ENCODE measurements around the gene ZP1. TPM values are rescaled to one million over a fixed set of nuclear protein-coding genes. Genes with fewer than 3 reads are reported as not detected.
A peak's percentile ranks its signal among the peaks of the same experiment; 100 is the strongest.

The ZP1 gene
- total and polyA plus RNA-seq, 2 of the 4 experiments (the other 2 are of a cell fraction) = 0.18 to 1.6 TPM

GRCh38 chr11:60838132-60838531, 29.2 kb upstream of the ZP1 start:
- Histone ChIP-seq H3K4me1 (ENCODE audit: control insufficient read depth, insufficient read depth, low read length) (peaks cover 11% of the 10 kb centered on the region), H2BK20ac (ENCODE audit: low read depth, low read length) (no peak overlapping the region), H3K14ac (replicated peaks; ENCODE audit: low read depth, low read length) (no peak overlapping the region), H3K9ac (ENCODE audit: low read depth, low read length) (no peak overlapping the region), H2AK5ac (ENCODE audit: low read depth, low read length) (no peak overlapping the region), H3K36me3 (ENCODE audit: control insufficient read depth, insufficient read depth, low read length) (no peaks in the 10 kb centered on the region), H3K23ac (ENCODE audit: low read depth, low read length) (no peak overlapping the region), H2BK5ac (ENCODE audit: low read depth, low read length, poor library complexity, severe bottlenecking) (no peak overlapping the region), H2AFZ (replicated peaks; ENCODE audit: low read length, poor library complexity) (no peak overlapping the region), H3K79me1 (ENCODE audit: low read depth in 1 of 2, low read length in 2 of 2) (peaks cover 0 to 17% of the 10 kb centered on the region in 2 experiments; a peak in 3 of 4 replicates), H3K18ac (ENCODE audit: low read depth, low read length) (no peak overlapping the region), H2BK120ac (ENCODE audit: low read depth, low read length) (no peak overlapping the region), H3K4me3 (ENCODE audit: insufficient read depth, low read depth, low read length) (no peak overlapping the region), H3K9me1 (ENCODE audit: insufficient read depth, low read length) (peaks cover 8% of the 10 kb centered on the region), H4K91ac (ENCODE audit: insufficient read depth, low read depth, low read length) (no peak overlapping the region), H3K27me3 (ENCODE audit: control insufficient read depth, insufficient read depth, low read length) (peaks cover 18% of the 10 kb centered on the region), H4K8ac (ENCODE audit: low read depth in 2 of 2, low read length in 2 of 2) (no peak overlapping the region), H2BK15ac (ENCODE audit: low read depth, low read length) (no peak overlapping the region), H3K9me3 (ENCODE audit: control insufficient read depth, insufficient read depth, low read length) (no peaks in the 10 kb centered on the region), H4K5ac (ENCODE audit: low read depth, low read length) (no peak overlapping the region), H2AK9ac (replicated peaks; ENCODE audit: low read depth, low read length, poor library complexity) (no peak overlapping the region), H3K56ac (ENCODE audit: extremely low read depth, insufficient read depth, low read length) (no peak overlapping the region), H3K4me2 (ENCODE audit: low read depth, low read length) (no peak overlapping the region), H3K4ac (ENCODE audit: low read depth, low read length) (no peak overlapping the region), H3K27ac (ENCODE audit: insufficient read depth, low read length) (no peak overlapping the region), H4K20me1 (ENCODE audit: insufficient read depth, low read length) (no peaks in the 10 kb centered on the region)
- intact Hi-C loops (cut with micrococcal nuclease) = loop anchor here (2.0 kb wide), 1 partner anchor 49 kb away; no protein-coding TSS in a partner anchor
- POLR2A ChIA-PET (ENCODE audit: unreplicated experiment) = no interaction called here
- WGBS, 2 experiments (ENCODE audit: extremely low coverage in 2 of 2, insufficient read length in 1 of 2) = 80% methylated on average over 5 of the region's 7 CpGs; no CpG with 5 or more reads in 1 of the 2 experiments
- TF ChIP-seq SMC3 (IDR thresholded peaks at IDR 0.05; ENCODE audit: low read depth, low read length) (peak; percentile 19; the same call in 1 of the 2 replicates), CTCF (conservative IDR thresholded peaks at IDR 0.05; ENCODE audit: low read depth, low read length) (peak; percentile 34), MXI1 (IDR thresholded peaks at IDR 0.05; ENCODE audit: borderline replicate concordance, low read depth, low read length) (no peak), RCOR1 (IDR thresholded peaks at IDR 0.05; ENCODE audit: insufficient replicate concordance, low read length) (no peak)
- CTCF ChIA-PET = interaction anchor here (0.6 to 2.5 kb wide), 4 partner anchors 23 to 60 kb away, joined by 3 to 11 read pairs (median 5); no protein-coding TSS in a partner anchor
- DNase-seq (peak; percentile 28), ATAC-seq (ENCODE audit: low read depth) (0 out of 2 replicates have a peak, but pooled peaks have one; percentile 19)
- dilution Hi-C loops (cut with HindIII; ENCODE audit: low sequenced_read_pairs, unreplicated experiment) = no loop called here
- in situ Hi-C loops (cut with MboI; ENCODE audit: low sequenced_read_pairs) = loop anchor here (5.0 kb wide), 1 partner anchor 54 kb away; no protein-coding TSS in a partner anchor
- no TSS peak for BruUV-seq (replicated peaks)
